Measurements from ENCODE around the gene PLEKHA7.

Gene PLEKHA7

DNA sequence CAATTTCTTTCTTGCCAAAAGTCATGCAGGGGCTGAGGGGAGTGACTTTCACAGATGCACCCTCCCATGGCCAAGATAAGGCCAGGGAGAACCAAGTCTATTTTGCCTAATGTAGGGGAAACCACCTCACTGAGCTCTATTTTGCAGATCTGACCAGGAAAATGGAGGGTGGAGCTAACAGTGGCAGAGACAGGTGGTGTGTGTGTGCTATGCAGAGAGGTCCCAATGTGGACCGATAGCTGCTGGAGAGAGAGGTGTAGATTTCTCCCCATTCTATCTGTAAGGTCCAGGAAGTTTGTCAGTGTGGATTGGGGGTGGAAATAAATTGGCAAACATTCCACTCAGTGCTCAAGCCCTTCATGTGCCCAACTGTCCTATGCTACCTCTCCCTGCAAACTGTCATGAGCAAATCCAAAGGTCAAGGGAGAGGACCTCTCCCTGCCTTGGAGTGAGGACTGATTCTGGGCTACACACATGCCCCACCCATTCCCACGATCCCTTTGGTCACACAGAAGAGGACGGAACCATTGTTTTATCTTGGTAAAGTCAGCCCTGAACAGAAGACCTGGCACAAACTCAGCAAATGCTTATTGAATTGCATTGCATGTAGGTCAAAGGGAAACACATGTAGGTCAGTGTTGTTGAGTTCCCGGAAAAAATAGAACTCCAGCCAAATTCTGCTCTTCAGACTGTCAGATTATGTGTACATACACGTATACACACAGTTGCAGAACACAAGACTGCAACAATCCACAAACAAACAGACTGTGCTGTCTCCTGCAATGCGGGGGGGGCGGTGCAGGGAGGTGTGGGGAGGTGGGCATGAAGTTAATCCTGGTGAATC lies 209.9 kb downstream of the PLEKHA7 start:
- no peak overlapping the region for H3K4me3 Mint-ChIP-seq
- peak overlapping the region; percentile 89 for H3K27ac Mint-ChIP-seq
- no peaks in the 10 kb centered on the region for H3K9me3 Mint-ChIP-seq
- H3K27me3 Mint-ChIP-seq, result no peaks in the 10 kb centered on the region
- H3K4me1 Mint-ChIP-seq (ENCODE audit: low read depth), result peaks cover 76% of the 10 kb centered on the region
- no peaks in the 10 kb centered on the region for H3K36me3 Mint-ChIP-seq (ENCODE audit: low read depth)
- intact Hi-C loops (cut with micrococcal nuclease), result no loop called here

DNA sequence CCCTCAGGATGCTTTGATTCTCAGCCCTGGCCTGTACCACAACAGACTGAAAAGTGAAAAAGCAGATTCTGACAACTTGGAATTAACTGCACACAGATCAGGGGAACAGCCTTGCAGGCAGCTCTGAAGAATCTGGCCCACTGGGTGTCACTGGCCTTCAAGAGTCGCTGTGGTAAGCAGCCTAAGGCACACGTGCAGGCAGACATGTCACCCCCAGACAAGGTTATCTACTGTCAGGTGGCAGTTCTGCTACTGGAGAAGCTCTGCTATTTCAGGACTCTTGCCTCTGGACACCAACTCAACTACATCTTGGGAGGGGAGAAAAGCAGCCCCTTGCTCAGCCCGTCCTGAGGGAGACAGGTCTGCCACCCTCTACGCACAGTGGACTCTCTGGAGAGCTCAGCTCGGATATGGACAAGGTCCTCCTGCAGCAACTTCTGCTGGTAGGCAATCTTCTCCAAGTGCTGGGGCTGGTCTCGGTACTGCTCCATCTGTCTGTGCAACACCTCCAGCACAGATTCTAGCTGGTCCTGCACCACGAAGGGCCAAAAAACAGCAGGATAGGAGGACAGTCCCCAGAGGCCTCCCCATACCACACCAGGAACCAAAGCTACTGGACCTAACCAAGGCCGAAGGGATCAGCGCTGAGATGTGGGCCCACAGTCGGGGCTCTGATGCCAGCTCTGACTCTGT lies 212.8 kb downstream of the PLEKHA7 start:
- Mint-ChIP-seq H3K27ac (peak overlapping the region; percentile 53), H3K9me3 (no peaks in the 10 kb centered on the region), H3K4me3 (no peak overlapping the region), H3K4me1 (ENCODE audit: low read depth) (peaks cover 70% of the 10 kb centered on the region), H3K36me3 (ENCODE audit: low read depth) (no peaks in the 10 kb centered on the region), H3K27me3 (no peaks in the 10 kb centered on the region)
- intact Hi-C loops (cut with micrococcal nuclease), result no loop called here

DNA sequence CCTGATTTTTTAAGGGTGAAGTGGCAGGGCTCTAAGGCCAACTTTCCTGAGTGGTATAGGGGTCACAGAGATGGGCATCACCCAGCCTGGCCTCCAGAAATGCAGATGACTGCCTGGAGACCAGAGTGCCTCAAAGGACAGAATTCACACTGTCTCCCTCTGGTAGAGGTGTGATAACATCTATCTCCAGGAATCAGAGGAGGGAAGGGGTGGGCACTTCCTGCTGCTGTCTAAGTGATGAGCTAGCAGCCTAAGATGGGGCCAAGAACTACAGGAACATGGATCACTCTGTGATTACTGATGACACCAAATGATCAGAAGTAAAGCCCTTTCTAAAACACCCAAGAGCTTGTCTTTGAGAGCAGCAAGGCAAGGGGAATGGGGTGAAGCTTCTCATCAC lies 213.8 kb downstream of the PLEKHA7 start:
- no peak overlapping the region for H3K4me3 Mint-ChIP-seq
- H3K27me3 Mint-ChIP-seq, result no peaks in the 10 kb centered on the region
- peak overlapping the region; percentile 43 for H3K27ac Mint-ChIP-seq
- peaks cover 67% of the 10 kb centered on the region for H3K4me1 Mint-ChIP-seq (ENCODE audit: low read depth)
- H3K9me3 Mint-ChIP-seq, result no peaks in the 10 kb centered on the region
- intact Hi-C loops (cut with micrococcal nuclease), result no loop called here
- H3K36me3 Mint-ChIP-seq (ENCODE audit: low read depth), result no peaks in the 10 kb centered on the region

DNA sequence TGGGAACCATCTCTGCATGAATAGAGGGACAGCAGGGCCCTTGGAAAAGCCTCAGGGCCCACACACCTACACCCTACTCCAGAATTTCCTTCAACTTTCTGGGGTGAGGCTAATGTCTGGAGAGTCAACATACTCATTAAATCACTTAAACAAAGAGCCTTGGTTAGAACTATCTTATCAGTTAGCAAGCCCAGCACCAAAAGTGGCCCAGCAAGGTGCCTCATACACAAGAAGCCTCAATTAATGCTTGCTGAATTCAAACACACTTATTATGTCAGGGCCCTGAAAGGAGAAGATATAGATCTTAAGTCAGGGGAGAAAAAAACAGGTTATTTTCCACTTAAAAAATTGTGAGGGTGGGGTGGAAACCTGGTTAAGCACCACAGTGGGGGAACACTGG lies 214.3 kb downstream of the PLEKHA7 start:
- Mint-ChIP-seq H3K27ac (peak overlapping the region; percentile 43), H3K36me3 (ENCODE audit: low read depth) (no peaks in the 10 kb centered on the region), H3K9me3 (no peaks in the 10 kb centered on the region), H3K27me3 (no peaks in the 10 kb centered on the region), H3K4me3 (no peak overlapping the region), H3K4me1 (ENCODE audit: low read depth) (peaks cover 67% of the 10 kb centered on the region)
- intact Hi-C loops (cut with micrococcal nuclease), result no loop called here

DNA sequence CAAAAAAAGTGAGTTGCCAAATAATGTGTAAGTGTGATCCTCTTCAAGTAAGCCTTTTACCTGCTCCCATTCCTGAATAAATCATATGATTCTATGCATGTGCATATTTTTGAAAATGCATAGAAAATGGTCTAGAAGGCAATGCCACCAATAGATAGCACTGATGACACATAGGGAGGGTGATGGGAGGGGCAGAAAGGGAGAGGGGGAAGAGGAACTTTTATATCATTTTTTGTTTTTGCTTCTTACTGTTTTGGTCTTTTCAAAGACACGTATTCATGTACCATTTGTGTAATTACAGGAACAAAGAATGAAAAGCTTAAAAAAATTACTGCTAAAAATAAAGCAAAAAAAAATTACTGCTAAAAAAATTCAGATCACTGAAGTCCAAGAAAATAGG lies 215.0 kb downstream of the PLEKHA7 start:
- Mint-ChIP-seq H3K36me3 (ENCODE audit: low read depth) (no peaks in the 10 kb centered on the region), H3K27me3 (no peaks in the 10 kb centered on the region), H3K9me3 (no peaks in the 10 kb centered on the region), H3K4me1 (ENCODE audit: low read depth) (peaks cover 67% of the 10 kb centered on the region), H3K4me3 (no peak overlapping the region), H3K27ac (peak overlapping the region; percentile 43)
- intact Hi-C loops (cut with micrococcal nuclease), result no loop called here

DNA sequence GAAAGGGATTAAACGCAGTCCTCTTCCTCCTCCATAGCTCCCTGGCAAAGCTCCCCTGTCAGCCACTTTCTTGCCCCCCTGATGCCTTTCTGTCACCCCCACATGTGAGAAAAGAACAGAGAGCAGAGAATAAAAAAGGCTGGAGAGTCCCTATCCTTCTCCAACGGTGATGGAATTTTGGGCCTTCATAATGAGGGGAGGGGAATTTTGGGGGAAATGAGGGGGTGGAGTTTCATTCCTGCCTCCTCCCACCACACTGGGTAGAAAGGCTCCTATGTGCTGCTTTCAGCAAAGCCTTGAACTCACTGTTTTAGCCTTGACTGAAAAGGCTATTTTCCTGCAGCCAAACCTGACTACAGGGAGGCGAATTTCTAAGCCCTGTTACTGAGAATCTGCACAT lies 216.4 kb downstream of the PLEKHA7 start:
- Mint-ChIP-seq H3K27me3 (no peaks in the 10 kb centered on the region), H3K9me3 (no peaks in the 10 kb centered on the region), H3K4me1 (ENCODE audit: low read depth) (peaks cover 75% of the 10 kb centered on the region), H3K27ac (peak overlapping the region; percentile 99), H3K36me3 (ENCODE audit: low read depth) (no peaks in the 10 kb centered on the region), H3K4me3 (no peak overlapping the region)
- intact Hi-C loops (cut with micrococcal nuclease), result no loop called here

DNA sequence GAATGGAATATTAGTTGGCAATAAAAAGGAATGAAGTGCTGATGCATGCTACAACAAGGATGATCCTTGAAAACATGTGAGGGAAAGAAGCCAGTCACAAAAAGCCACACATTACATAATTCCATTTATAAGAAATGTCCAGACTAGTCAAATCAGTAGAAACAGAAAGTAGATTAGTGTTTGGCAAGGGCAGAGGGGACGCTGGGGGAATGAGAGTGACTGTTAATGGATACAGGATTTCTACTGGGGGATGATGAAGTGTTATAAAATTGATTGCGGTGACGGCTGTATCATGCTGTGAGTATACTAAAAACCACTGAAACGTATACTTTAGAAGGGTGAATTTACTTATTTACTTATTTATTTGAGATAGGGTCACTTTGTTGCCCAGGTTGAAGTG lies 217.9 kb downstream of the PLEKHA7 start:
- Mint-ChIP-seq H3K4me1 (ENCODE audit: low read depth) (peaks cover 84% of the 10 kb centered on the region), H3K27ac (peak overlapping the region; percentile 99), H3K4me3 (no peak overlapping the region), H3K36me3 (ENCODE audit: low read depth) (no peaks in the 10 kb centered on the region), H3K9me3 (no peaks in the 10 kb centered on the region), H3K27me3 (no peaks in the 10 kb centered on the region)
- intact Hi-C loops (cut with micrococcal nuclease), result no loop called here

DNA sequence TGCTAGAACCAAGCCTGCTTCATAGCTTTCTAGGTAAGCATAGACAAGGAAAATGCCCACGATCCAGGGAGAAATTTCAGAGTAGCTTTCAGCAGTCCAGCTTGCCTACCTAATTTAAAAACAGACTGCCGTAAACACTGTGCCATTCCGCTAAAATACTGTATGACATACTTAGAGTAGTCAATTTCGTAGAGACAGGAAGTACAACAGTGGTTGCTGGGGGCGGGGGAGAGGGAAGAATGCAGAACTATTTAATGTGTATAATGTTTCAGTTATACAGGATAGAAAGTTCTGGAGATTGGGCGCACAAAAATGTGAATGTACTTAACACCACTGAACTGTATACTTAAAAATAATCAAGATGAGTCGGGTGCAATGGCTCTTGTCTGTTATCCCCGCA lies 219.1 kb downstream of the PLEKHA7 start:
- Mint-ChIP-seq H3K4me1 (ENCODE audit: low read depth) (peaks cover 84% of the 10 kb centered on the region), H3K27me3 (no peaks in the 10 kb centered on the region), H3K9me3 (no peaks in the 10 kb centered on the region), H3K27ac (peak overlapping the region; percentile 99), H3K36me3 (ENCODE audit: low read depth) (no peaks in the 10 kb centered on the region), H3K4me3 (peak overlapping the region; percentile 51)
- intact Hi-C loops (cut with micrococcal nuclease), result no loop called here

DNA sequence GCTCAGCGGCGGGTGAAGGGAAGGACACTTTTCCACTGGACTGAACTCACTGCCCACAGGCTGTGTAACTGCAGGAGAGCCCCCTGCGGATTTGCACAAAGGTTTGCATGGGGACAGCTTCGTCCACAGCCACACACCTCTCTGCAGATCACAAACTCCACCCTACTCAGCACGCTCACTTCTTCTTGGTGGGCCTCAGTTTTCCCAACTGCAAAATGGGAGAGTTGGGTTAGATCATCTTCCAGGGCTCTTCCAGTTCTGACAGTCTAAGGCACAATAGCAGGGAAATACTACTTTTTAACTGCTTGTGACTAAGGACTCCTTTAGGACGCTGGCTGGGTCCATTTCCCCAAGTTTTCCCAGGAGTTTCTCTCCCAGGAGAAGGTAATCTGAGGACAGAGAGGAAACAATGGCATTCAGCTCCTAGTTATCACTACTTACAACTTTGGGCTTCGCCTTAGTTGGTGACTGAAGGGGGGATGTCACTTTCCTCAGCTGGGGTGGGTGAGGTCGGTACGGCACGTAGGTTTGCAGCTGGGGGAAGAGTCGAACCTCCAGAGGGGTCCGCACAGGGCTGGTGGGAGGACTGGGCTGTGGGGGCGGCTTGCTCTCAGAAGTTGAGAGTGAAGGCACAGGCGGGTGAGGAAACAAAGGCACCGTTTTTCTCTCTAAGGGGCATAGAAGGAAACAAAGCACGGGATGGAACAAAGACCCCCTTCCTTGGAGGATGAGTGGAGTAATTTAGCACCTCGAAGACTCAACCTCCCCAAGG lies 220.0 kb downstream of the PLEKHA7 start:
- Mint-ChIP-seq H3K27ac (peak overlapping the region; percentile 99), H3K36me3 (ENCODE audit: low read depth) (peaks cover 9% of the 10 kb centered on the region), H3K9me3 (no peaks in the 10 kb centered on the region), H3K4me3 (peak overlapping the region; percentile 34), H3K27me3 (no peaks in the 10 kb centered on the region), H3K4me1 (ENCODE audit: low read depth) (peaks cover 84% of the 10 kb centered on the region)
- intact Hi-C loops (cut with micrococcal nuclease), result loop anchor here (5.0 kb wide), 1 partner anchor 283 kb away; the partner anchor contains the start of gene RPS13

DNA sequence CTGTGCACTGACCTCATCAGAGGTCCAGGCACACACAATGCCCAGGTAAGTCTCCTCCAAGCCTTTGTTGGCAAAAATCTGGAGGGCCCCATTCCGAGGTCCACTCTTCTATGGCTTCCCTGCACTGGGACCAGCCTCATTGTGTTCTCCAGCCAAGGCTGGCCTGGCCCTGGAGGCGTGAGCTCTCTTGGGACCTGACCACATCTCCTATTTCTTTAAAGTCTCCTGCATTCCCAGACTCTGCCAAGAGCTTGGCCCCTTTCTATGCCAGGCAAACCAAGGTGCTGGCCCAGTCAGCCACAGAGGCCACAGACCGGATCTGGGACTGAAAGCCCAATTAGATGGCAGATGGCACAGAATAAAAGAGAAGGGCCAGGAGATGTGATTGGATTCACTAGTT lies 220.7 kb downstream of the PLEKHA7 start:
- Mint-ChIP-seq H3K27ac (peak overlapping the region; percentile 99), H3K36me3 (ENCODE audit: low read depth) (peaks cover 13% of the 10 kb centered on the region), H3K4me3 (no peak overlapping the region), H3K4me1 (ENCODE audit: low read depth) (peaks cover 91% of the 10 kb centered on the region), H3K27me3 (no peaks in the 10 kb centered on the region), H3K9me3 (no peaks in the 10 kb centered on the region)
- intact Hi-C loops (cut with micrococcal nuclease), result loop anchor here (5.0 kb wide), 1 partner anchor 284 kb away; the partner anchor contains the start of gene RPS13

DNA sequence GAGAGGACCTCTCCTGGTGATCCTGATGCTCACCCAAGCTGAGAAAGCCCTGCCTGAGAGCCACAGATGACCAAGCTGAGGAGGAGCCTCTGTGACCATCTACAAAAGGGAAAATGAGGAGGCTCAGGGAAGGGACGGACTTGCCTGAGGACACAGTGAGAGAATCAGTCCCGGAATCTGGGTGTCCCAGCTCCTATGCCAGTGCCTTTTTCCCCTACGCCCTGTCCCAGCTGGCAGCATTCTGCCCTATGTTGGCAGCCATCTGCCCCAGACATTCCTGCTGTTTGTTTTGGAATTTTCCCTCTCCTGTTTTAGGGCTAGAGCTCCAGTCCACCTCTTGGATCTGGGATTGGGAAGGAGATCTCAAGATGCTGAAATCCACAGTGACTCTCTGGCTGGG lies 221.2 kb downstream of the PLEKHA7 start:
- Mint-ChIP-seq H3K9me3 (no peaks in the 10 kb centered on the region), H3K27ac (peak overlapping the region; percentile 99), H3K27me3 (no peaks in the 10 kb centered on the region), H3K36me3 (ENCODE audit: low read depth) (peaks cover 13% of the 10 kb centered on the region), H3K4me3 (no peak overlapping the region), H3K4me1 (ENCODE audit: low read depth) (peaks cover 92% of the 10 kb centered on the region)
- intact Hi-C loops (cut with micrococcal nuclease), result loop anchor here (5.0 kb wide), 1 partner anchor 284 kb away; the partner anchor contains the start of gene RPS13

DNA sequence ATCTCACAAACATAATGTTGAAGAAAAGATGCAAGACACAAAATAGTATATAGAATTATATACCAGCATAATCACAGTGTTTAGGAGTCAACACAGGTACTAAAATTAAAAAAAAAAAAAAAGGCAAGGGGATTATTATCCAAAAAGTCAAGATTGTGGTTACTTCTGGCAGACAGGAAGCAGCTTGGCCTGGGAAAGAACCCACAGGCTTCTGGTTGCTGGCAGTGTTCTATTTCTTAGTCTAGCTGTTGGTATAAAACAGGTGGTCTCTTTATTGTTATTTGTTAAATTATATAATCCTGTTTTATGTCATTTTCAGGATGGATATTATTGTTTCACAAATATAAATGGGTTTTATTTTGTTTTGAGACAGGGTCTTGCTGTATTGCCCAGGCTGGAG lies 221.8 kb downstream of the PLEKHA7 start:
- Mint-ChIP-seq H3K9me3 (no peaks in the 10 kb centered on the region), H3K27ac (peak overlapping the region; percentile 99), H3K36me3 (ENCODE audit: low read depth) (peaks cover 13% of the 10 kb centered on the region), H3K27me3 (no peaks in the 10 kb centered on the region), H3K4me3 (no peak overlapping the region), H3K4me1 (ENCODE audit: low read depth) (peaks cover 87% of the 10 kb centered on the region)
- intact Hi-C loops (cut with micrococcal nuclease), result loop anchor here (5.0 kb wide), 1 partner anchor 285 kb away; the partner anchor contains the start of gene RPS13

DNA sequence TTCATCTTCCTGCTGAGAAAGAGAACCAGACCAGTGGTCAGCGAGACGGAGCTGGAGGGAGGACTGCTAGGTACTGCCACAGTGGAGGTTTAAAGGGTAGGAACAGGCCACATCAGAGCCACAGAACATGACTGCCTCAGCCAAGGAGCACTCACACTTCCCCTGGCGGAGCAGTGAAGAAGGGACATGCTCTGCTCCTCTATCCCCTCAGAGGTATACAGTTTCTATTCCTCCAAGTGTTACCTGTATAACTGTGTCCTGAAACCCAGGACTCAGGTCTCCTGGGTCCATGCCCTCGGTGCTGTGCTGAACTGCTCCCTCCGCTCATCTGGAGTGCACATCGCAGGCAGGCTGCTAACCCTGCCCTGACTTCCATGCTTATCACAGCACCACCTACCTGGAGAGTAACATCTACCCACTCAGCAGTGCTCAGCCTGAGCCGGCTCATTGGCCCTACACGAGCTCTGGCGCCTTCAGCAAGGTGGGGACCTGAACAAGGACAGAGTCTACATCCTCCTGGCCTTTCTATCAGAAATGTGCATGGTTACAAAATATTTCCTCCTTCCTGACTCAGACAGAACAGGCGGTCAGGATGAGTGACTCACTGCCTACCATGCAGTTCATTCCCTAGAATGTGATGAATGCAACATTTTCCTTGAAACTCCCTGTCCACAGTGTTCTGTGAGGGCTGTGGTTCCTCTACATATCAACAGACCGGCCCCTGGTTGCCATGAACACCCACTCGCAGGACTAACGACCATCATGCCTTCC lies 222.8 kb downstream of the PLEKHA7 start:
- Mint-ChIP-seq H3K27ac (peak overlapping the region; percentile 99), H3K36me3 (ENCODE audit: low read depth) (peaks cover 13% of the 10 kb centered on the region), H3K9me3 (no peaks in the 10 kb centered on the region), H3K4me1 (ENCODE audit: low read depth) (peaks cover 77% of the 10 kb centered on the region), H3K4me3 (peak overlapping the region; percentile 13), H3K27me3 (no peaks in the 10 kb centered on the region)
- intact Hi-C loops (cut with micrococcal nuclease), result loop anchor here (2.0 to 5.0 kb wide), 2 partner anchors 23 to 286 kb away; partner anchors contain the start of gene RPS13
